MG63 (cell line): ENCODE measurements around the gene MFSD11. TPM values are rescaled to one million over a fixed set of nuclear protein-coding genes. Genes with fewer than 3 reads are reported as not detected.
"Not testable (repeated sequence)": the region's sequence is repeated elsewhere in the genome, so short reads cannot be mapped to it uniquely, and the experiment has no call there.

ENCODE experiments used
- DNase-seq: peaks from one replicate; pipeline ENCODE4 v3.0.0-alpha.2; 2020
- H3K27me3 ChIP-seq: fragments of 250-450 bp; sonication (Bioruptor Pico); 2 replicates; pipeline ENCODE4 v1.5.1; 2020; ENCODE audit warnings: mild to moderate bottlenecking, moderate library complexity
- H3K36me3 ChIP-seq: fragments of 250-450 bp; sonication (Bioruptor Pico); 2 replicates; pipeline ENCODE4 v1.5.1; 2020; ENCODE audit warnings: mild to moderate bottlenecking, moderate library complexity
- H3K4me3 ChIP-seq: fragments of 250-450 bp; sonication (Bioruptor Pico); 2 replicates; pipeline ENCODE4 v1.5.1; 2020; ENCODE audit warnings: mild to moderate bottlenecking, moderate library complexity
- H3K9me3 ChIP-seq: fragments of 250-450 bp; sonication (Bioruptor Pico); 2 replicates; pipeline ENCODE4 v1.5.1; 2020; ENCODE audit warnings: mild to moderate bottlenecking, moderate library complexity
- total RNA-seq: library from RNA; depleted of rRNA; stranded (reverse); fragments of >200 nt; shearing (Covaris generic); gene quantifications from 2 replicates; pipeline ENCODE4 v1.2.3, GENCODE V29; 2014; ENCODE audit warnings: low replicate concordance

The MFSD11 gene
- total RNA-seq, 1 experiment from 2014 or later = 23.8 TPM

DNA sequence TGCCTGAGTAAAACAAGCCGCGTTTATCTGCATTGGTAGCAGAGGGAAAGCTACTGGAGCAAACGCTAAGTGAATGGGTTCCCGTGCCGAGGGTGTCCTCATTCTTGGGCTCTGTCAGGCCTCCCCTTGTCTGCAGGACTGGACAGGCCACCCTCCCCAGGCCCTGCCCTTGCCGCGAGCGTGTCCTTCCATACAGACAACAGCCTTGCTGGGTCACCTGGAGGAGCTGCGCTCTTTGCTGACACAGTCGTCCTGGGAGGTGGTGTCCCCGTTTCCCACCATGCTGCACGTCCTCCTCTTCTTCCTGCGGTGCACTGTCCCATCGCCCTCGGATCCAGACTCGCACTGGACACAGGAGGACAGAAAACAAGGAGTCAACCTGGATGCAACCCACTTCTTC is 19.4 kb upstream of the MFSD11 start:
- Histone ChIP-seq H3K27me3 (no peaks in the 10 kb centered on the region), H3K36me3 (peaks cover 97% of the 10 kb centered on the region), H3K9me3 (peaks cover 2% of the 10 kb centered on the region; the same call in 1 of the 2 replicates), H3K4me3 (no peak overlapping the region)
- no peak for DNase-seq

DNA sequence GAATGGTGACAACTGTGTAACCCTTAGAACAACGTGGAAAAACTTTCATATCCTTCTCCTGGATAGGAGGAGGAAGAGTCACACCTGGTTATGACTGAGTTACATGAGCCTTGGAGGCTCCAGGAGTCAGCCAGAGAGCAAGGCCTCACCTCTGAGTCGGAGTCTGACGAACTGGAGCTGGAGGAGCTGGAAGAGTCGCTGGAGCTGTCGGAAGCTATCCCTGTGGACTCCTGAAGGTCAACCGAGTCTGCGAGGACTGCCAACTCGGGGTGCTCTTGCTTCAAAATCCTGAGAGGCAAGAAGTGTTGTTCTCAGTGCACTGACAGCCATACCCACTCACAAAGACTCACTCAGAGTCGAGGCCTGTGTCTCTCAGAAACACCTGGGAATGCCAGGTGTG is 17.7 kb upstream of the MFSD11 start:
- DNase-seq = no peak
- peaks cover 97% of the 10 kb centered on the region for H3K36me3 ChIP-seq

DNA sequence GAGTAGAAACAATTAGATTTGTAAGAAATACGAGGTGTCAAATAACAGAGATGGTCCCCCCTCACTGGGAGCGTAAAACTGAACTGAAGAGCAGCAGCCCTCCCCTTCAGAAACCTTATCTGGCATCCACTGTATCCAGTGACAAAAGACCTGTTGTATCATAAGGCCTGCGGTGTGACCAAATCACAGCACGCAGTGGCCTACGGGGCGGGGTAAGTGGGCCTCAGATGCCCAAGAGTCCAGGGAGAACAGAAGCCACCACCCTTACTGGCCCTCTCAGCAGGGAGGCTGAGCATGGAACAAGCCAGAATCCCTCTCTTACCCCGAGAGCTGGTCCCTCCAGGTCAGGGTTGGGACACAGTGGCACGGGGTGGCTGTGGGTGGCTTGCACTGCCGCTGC is 17.0 kb upstream of the MFSD11 start:
- no peaks in the 10 kb centered on the region for H3K27me3 ChIP-seq
- no peak for DNase-seq
- no peak overlapping the region for H3K4me3 ChIP-seq
- H3K9me3 ChIP-seq = no peaks in the 10 kb centered on the region
- H3K36me3 ChIP-seq = peaks cover 93% of the 10 kb centered on the region

More for the DNA sequence above, 17.7 kb upstream of the MFSD11 start:
- Histone ChIP-seq H3K4me3 (no peak overlapping the region), H3K27me3 (no peaks in the 10 kb centered on the region), H3K9me3 (no peaks in the 10 kb centered on the region)

DNA sequence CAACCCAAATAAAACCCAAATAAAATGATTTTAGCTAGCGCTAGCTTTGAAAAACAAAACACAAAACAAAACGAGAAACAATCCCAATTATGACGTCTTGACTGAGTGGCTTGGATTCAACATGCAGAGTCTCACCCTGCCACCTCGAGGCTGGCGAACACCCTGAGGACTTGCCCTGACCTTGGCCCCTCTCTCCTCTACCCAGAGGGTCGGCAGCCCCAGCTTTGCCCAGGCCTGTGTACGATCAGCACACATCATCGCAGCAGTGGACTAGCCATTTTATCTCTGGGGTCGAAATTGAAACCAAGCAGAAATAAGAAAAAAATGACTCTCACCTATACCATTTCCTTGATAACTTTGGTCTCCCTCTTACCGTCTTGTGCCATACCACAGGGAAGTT is 16.5 kb upstream of the MFSD11 start:
- Histone ChIP-seq H3K4me3 (no peak overlapping the region), H3K9me3 (no peaks in the 10 kb centered on the region), H3K27me3 (no peaks in the 10 kb centered on the region), H3K36me3 (peaks cover 88% of the 10 kb centered on the region)
- no peak for DNase-seq

DNA sequence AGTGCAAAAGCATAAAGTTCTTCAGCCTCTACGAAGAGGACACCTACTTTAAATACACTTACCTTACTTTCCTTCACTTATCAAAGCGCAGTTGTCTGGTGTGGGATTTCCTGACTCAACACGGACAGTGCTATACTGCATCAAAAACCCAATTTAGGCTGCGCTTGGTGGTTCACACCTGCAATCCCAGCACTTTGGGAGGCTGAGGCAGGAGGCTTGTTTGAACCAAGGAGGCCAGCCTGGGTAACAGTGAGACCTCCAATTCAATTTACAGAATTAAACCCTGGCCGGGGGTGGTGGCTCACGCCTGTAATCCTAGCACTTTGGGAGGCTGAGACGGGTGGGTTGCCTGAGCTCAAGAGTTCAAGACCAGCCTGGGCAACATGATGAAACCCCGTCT is 15.6 kb upstream of the MFSD11 start:
- no peaks in the 10 kb centered on the region for H3K9me3 ChIP-seq
- DNase-seq = no peak
- peaks cover 80% of the 10 kb centered on the region for H3K36me3 ChIP-seq
- H3K27me3 ChIP-seq = no peaks in the 10 kb centered on the region
- no peak overlapping the region for H3K4me3 ChIP-seq

- not testable (repeated sequence) for H3K27me3 ChIP-seq, H3K4me3 ChIP-seq, DNase-seq, H3K9me3 ChIP-seq
- H3K36me3 ChIP-seq = peaks cover 73% of the 10 kb centered on the region
Observed at GRCh38 chr17:76722977-76723376, 14.9 kb upstream of the MFSD11 start.

DNA sequence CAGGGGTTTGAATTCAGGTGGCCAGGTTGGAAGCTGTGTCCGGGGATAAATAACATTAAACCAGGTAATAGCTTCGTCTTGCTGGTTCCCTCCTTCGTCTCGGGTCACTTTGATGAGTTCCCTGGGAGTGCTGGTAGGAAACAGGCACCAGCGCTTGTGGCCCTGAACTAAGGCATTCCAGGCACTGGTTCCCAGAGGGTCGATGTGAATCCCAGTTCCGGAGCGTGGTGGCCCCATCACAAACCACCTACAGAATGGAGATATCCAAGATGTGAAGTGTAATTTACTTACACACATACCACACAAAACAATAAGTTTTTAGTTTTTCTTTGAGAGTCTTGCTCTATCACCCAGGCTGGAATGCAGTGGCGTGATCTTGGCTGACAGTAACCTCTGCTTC is 14.1 kb upstream of the MFSD11 start:
- peaks cover 67% of the 10 kb centered on the region for H3K36me3 ChIP-seq
- H3K9me3 ChIP-seq = no peaks in the 10 kb centered on the region
- no peak for DNase-seq
- H3K4me3 ChIP-seq = no peak overlapping the region
- H3K27me3 ChIP-seq = no peaks in the 10 kb centered on the region

DNA sequence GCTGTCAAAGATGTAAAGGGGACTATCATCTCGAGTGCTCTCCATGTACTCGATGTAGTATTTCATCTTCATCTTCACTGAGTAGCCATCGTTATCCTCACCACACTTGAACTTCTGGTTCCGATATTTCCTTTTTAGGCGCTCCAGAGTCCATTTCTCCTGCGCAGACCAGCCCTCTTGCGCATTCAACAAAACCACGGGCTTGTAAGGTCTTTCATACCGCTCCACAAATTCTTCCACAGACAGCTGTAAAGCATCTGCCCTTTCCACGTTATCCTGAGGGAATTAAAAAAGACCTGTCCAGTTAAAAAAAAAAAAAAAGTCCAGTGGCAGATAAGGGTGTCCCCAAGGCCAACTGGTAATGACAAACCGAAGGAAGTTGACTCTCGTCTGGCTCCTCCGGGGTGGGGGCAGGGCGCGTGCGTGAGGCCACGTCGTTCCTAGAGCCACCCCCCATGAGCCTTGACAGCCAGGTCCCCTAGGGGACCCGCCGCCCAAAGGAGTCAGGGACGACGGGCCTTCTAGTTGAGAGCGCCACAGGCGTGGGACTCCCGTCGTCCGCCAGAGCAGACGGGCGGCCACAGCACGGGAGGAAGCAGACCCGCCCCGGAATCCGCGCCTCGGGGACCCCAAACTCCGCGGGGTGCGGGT is 12.2 kb upstream of the MFSD11 start:
- no peaks in the 10 kb centered on the region for H3K27me3 ChIP-seq
- no peaks in the 10 kb centered on the region for H3K9me3 ChIP-seq
- peak; percentile 54 for DNase-seq
- H3K4me3 ChIP-seq = peak overlapping the region; percentile 99
- H3K36me3 ChIP-seq = peaks cover 61% of the 10 kb centered on the region

- Histone ChIP-seq H3K9me3 (no peaks in the 10 kb centered on the region), H3K36me3 (peaks cover 58% of the 10 kb centered on the region), H3K27me3 (no peaks in the 10 kb centered on the region), H3K4me3 (peak within 1 kb of the TSS; percentile 99)
- peak; percentile 98 for DNase-seq
Observed at GRCh38 chr17:76726231-76726775, 11.6 kb upstream of the MFSD11 start, which contains the start of gene JMJD6. JMJD6 (minus strand) TSS chr17:76726606; CDS start chr17:76726475, 131 bp downstream.

DNA sequence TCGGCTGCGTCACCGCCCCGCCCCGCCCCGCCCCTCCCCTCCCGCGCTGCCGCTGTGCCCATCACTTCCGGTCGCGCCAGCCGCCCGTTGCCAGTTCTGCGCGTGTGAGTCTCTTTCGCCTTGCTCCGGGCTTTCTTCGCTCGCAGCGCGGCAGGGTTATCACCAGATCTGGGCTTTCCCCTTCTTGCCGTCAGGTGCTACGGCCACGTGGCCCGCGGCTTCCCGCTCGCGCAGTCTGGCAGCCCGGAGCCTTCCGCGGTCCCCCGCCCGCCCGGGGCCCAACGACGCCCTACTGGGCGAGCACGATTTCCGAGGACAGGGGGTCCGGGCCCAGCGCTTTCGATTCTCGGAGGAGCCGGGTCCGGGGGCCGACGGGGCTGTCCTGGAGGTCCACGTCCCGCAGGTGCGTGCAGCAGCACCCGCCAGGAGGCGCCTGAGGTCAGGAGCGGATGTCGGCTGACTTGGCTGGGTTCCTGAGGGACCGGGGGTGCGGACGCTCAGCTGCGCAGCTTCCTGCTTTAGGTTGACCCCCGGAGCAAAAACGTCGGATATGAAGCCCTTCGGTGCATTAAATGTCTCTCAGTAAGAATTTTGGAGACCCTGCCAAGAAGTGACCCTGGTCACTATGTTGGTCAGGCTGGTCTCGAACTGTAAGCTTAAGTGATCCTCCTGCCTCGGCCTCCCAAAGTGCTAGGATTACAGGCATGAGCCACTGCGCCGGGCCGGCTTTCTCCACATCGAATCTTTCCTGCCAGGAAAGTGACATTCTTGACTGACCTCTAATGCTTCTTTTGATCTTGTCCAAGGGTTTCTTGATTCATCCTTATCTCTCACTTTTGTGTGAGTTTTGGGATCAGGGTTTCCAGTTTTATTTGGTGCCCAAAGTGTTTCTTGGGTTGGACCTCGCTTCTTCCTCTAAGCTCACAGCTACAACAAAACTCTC is 10.9 kb upstream of the MFSD11 start, which contains the start of gene METTL23:
TSS of gene METTL23 (plus strand) at position 64 of the 943 bp plus-strand sequence. CDS start 2,872 bp downstream, outside the sequence.
- no peaks in the 10 kb centered on the region for H3K27me3 ChIP-seq
- H3K36me3 ChIP-seq = peaks cover 58% of the 10 kb centered on the region
- no peaks in the 10 kb centered on the region for H3K9me3 ChIP-seq
- H3K4me3 ChIP-seq = peak within 1 kb of the TSS; percentile 99
- peak; percentile 89 for DNase-seq

DNA sequence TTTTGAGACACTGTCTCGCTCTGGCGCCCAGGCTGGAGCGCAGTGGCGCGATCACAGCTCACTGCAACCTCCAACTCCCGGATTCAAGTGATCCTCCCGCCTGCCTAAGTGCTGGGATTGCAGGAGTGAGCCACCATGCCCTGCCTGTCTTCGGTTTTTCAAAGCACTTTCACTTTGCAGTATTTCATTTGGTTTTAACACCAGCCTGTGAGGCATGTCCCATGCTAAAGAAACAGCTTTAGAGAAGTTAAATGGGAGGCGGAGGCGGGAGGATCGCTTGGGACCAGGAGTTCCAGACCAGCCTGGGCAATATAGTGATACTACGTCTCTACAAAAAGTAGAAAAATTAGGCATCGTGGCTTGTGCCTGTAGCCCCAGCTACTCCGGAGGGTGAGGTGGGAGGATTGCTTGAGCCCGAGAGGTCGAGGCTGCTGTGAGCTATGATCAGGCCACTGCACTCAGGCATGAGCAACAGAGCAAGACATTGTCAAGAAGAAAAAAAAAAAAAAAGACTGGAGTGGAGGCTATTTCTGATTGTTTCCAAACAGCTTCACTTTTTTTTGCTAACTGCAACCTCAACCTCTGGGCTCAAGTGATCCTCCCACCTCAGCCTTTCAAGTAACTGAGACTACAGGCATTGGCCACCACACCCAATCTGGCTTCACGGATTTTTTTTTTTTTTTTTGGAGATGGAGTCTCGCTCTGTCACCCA is 10.0 kb upstream of the MFSD11 start:
- Histone ChIP-seq H3K36me3 (peaks cover 61% of the 10 kb centered on the region), H3K4me3 (peak overlapping the region; percentile 99), H3K27me3 (no peaks in the 10 kb centered on the region), H3K9me3 (no peaks in the 10 kb centered on the region)
- no peak for DNase-seq

GRCh38 chr17:76731800-76732733 is 5.9 kb upstream of the MFSD11 start:
- not testable (repeated sequence) for H3K4me3 ChIP-seq, DNase-seq, H3K9me3 ChIP-seq, H3K27me3 ChIP-seq
- peaks cover 73% of the 10 kb centered on the region for H3K36me3 ChIP-seq

GRCh38 chr17:76732734-76733617 is 4.9 kb upstream of the MFSD11 start:
- H3K9me3 ChIP-seq = no peaks in the 10 kb centered on the region
- H3K4me3 ChIP-seq = peak overlapping the region; percentile 97; the same call in 1 of the 2 replicates
- DNase-seq = peak; percentile 44
- peaks cover 73% of the 10 kb centered on the region for H3K36me3 ChIP-seq
- H3K27me3 ChIP-seq = no peaks in the 10 kb centered on the region

DNA sequence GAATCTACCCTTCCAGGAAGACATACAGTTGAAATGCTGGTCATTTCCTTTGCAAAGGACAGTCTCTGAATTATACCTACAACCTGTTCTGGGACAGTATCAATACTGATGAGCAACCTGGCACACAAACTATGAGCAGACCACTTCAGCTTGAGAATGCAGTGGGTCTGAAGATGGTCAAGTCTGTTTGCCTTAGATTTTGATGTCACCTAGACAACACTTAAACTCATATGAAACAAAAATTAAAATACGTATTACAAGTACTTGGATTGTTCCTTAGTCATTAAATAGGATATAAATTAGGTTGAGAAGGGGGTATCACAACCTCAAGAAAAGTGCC is 4.3 kb upstream of the MFSD11 start:
- no peaks in the 10 kb centered on the region for H3K9me3 ChIP-seq
- peaks cover 70% of the 10 kb centered on the region for H3K36me3 ChIP-seq
- DNase-seq = no peak
- peak overlapping the region; percentile 97 for H3K4me3 ChIP-seq
- H3K27me3 ChIP-seq = no peaks in the 10 kb centered on the region
